Lower lobe of right lung (tissue), 2 donors: Measurements from ENCODE around the gene DYNC1I2. TPM values are rescaled to one million over a fixed set of nuclear protein-coding genes. Genes with fewer than 3 reads are reported as not detected.

ENCODE experiments used
- ATAC-seq, 2 donors: fragments of 200-7000 bp; cut with Tn5 transposase; one replicate each; pipeline ENCODE4 v1.9.1; 2020 to 2022; ENCODE audit warnings: mild to moderate bottlenecking in 2 of 2, moderate library complexity in 2 of 2
- DNase-seq: peaks from one replicate; pipeline ENCODE4 v3.0.0-alpha.2; 2020
- H3K27ac ChIP-seq: fragments of 200-600 bp; one replicate; pipeline ENCODE4 v1.8.0; 2022
- H3K27me3 ChIP-seq: fragments of 200-600 bp; one replicate; pipeline ENCODE4 v1.8.0; 2022; ENCODE audit warnings: low read depth
- H3K36me3 ChIP-seq: fragments of 200-600 bp; one replicate; pipeline ENCODE4 v1.8.0; 2022; ENCODE audit warnings: mild to moderate bottlenecking
- H3K4me1 ChIP-seq: fragments of 200-600 bp; one replicate; pipeline ENCODE4 v1.8.0; 2022
- H3K4me3 ChIP-seq: fragments of 200-600 bp; one replicate; pipeline ENCODE4 v1.8.0; 2022; ENCODE audit warnings: mild to moderate bottlenecking
- H3K9me3 ChIP-seq: fragments of 200-600 bp; one replicate; pipeline ENCODE4 v1.8.0; 2022
- CTCF ChIP-seq: fragments of 200-600 bp; IDR thresholded peaks from one replicate; pipeline ENCODE4 v1.8.0; 2022; ENCODE audit warnings: antibody characterized with exemption, mild to moderate bottlenecking
- intact Hi-C: fragments of 100-400 bp; cut with DNase I; formaldehyde crosslinking; loops from one replicate; pipeline ENCODE4 v1.11.0; 2022
- total RNA-seq: library from RNA; stranded (reverse); fragmentation: NEBNext Ultra II Directional; extraction: Animal tissue kit (Norgen Biotek cat#: 25700); gene quantifications from one replicate; pipeline ENCODE4 v1.2.1, GENCODE V29; 2021
- donor health status: DM: no; HTN: yes; CAD: no; lungs with severe emphysema.

Gene DYNC1I2
- total RNA-seq, 1 donor from 2014 or later = 77.2 TPM

- ATAC-seq (no peak), DNase-seq (no peak)
- Histone ChIP-seq H3K36me3 (peaks cover 25% of the 10 kb centered on the region), H3K27me3 (no peaks in the 10 kb centered on the region), H3K4me3 (no peak overlapping the region), H3K4me1 (no peaks in the 10 kb centered on the region), H3K27ac (no peak overlapping the region), H3K9me3 (no peaks in the 10 kb centered on the region)
- peak; percentile 36 for TF ChIP-seq CTCF
- intact Hi-C loops = loop anchor here (10.0 kb wide), 1 partner anchor 419 kb away; no protein-coding TSS in a partner anchor
These were observed 19.0 kb downstream of the DYNC1I2 start for GRCh38 chr2:171706152-171706803.

- intact Hi-C loops = loop anchor here (10.0 kb wide), 1 partner anchor 417 kb away; no protein-coding TSS in a partner anchor
- Histone ChIP-seq H3K4me1 (no peaks in the 10 kb centered on the region), H3K9me3 (no peaks in the 10 kb centered on the region), H3K27me3 (no peaks in the 10 kb centered on the region), H3K27ac (no peak overlapping the region), H3K36me3 (peaks cover 23% of the 10 kb centered on the region), H3K4me3 (no peak overlapping the region)
- no peak for ATAC-seq
- TF ChIP-seq CTCF = no peak
- no peak for DNase-seq
These were observed 20.5 kb downstream of the DYNC1I2 start for GRCh38 chr2:171707752-171708151.

GRCh38 chr2:171709011-171709685 is 21.9 kb downstream of the DYNC1I2 start:
- Histone ChIP-seq H3K27ac (no peak overlapping the region), H3K9me3 (no peaks in the 10 kb centered on the region), H3K4me1 (no peaks in the 10 kb centered on the region), H3K27me3 (no peaks in the 10 kb centered on the region), H3K36me3 (peaks cover 18% of the 10 kb centered on the region), H3K4me3 (no peak overlapping the region)
- DNase-seq (no peak), ATAC-seq (no peak)
- intact Hi-C loops = loop anchor here (10.0 kb wide), 1 partner anchor 416 kb away; no protein-coding TSS in a partner anchor
- TF ChIP-seq CTCF = no peak

GRCh38 chr2:171711351-171711750 is 24.1 kb downstream of the DYNC1I2 start:
- intact Hi-C loops = no loop called here
- H3K27me3 ChIP-seq = no peaks in the 10 kb centered on the region
- no peak for TF ChIP-seq CTCF
- no peak overlapping the region for H3K4me3 ChIP-seq
- peaks cover 35% of the 10 kb centered on the region for H3K36me3 ChIP-seq
- no peak overlapping the region for H3K27ac ChIP-seq
- ATAC-seq (no peak), DNase-seq (no peak)
- H3K9me3 ChIP-seq = no peaks in the 10 kb centered on the region
- no peaks in the 10 kb centered on the region for H3K4me1 ChIP-seq

- intact Hi-C loops = no loop called here
- no peak for TF ChIP-seq CTCF
- H3K36me3 ChIP-seq = peaks cover 42% of the 10 kb centered on the region
- ATAC-seq (no peak), DNase-seq (no peak)
- no peak overlapping the region for H3K27ac ChIP-seq
- H3K4me1 ChIP-seq = no peaks in the 10 kb centered on the region
- H3K27me3 ChIP-seq = no peaks in the 10 kb centered on the region
- H3K9me3 ChIP-seq = no peaks in the 10 kb centered on the region
- no peak overlapping the region for H3K4me3 ChIP-seq
These were observed 24.8 kb downstream of the DYNC1I2 start for GRCh38 chr2:171712051-171712450.
